Astrocyte (in vitro differentiated cells and primary cell): Measurements from ENCODE around the gene DNAJB6. TPM values are rescaled to one million over a fixed set of nuclear protein-coding genes. Genes with fewer than 3 reads are reported as not detected.

Experiments used
- DNase-seq: peaks from one replicate; pipeline ENCODE4 v3.0.0-alpha.2; 2010; ENCODE audit warnings: low read depth
- FAIRE-seq: peaks from 2 replicates; lab custom pipeline; 2011; peaks lifted over from hg19 to GRCh38; lab: Jason Lieb, UNC
- H2AFZ ChIP-seq: 2 replicates; pipeline ENCODE4 v1.6.0; 2012; ENCODE audit warnings: low read depth, low read length, inconsistent platforms
- H3K27ac ChIP-seq: 2 replicates; pipeline ENCODE4 v1.5.1; 2011; ENCODE audit warnings: low read depth, low read length, inconsistent platforms
- H3K27me3 ChIP-seq: 2 replicates; pipeline ENCODE4 v1.6.0; 2011; ENCODE audit warnings: low read length, inconsistent platforms; ENCODE audit not compliant: insufficient read depth
- H3K36me3 ChIP-seq: 2 replicates; pipeline ENCODE4 v1.5.1; 2011; ENCODE audit warnings: low read length, inconsistent platforms; ENCODE audit not compliant: insufficient read depth
- H3K4me1 ChIP-seq: 2 replicates; pipeline ENCODE4 v1.5.1; 2011; ENCODE audit warnings: low read length, inconsistent platforms; ENCODE audit not compliant: insufficient read depth
- H3K4me2 ChIP-seq: 2 replicates; pipeline ENCODE4 v1.6.0; 2012; ENCODE audit warnings: low read length, inconsistent platforms
- H3K4me3 ChIP-seq: 2 replicates; pipeline ENCODE4 v1.5.1; 2011; ENCODE audit warnings: low read depth, mild to moderate bottlenecking, low read length, inconsistent platforms; ENCODE audit not compliant: insufficient read depth
- H3K79me2 ChIP-seq: 2 replicates; pipeline ENCODE4 v1.6.0; 2012; ENCODE audit warnings: mild to moderate bottlenecking, low read length, inconsistent platforms; ENCODE audit not compliant: insufficient read depth
- H3K9ac ChIP-seq: 2 replicates; pipeline ENCODE4 v1.6.0; 2012; ENCODE audit warnings: mild to moderate bottlenecking, low read length, inconsistent platforms
- H3K9me3 ChIP-seq: 2 replicates; pipeline ENCODE4 v1.5.1; 2012; ENCODE audit warnings: low read depth, mild to moderate bottlenecking, low read length, inconsistent platforms; ENCODE audit not compliant: insufficient read depth
- H4K20me1 ChIP-seq: 2 replicates; pipeline ENCODE4 v1.6.0; 2012; ENCODE audit warnings: low read length, inconsistent platforms; ENCODE audit not compliant: insufficient read depth
- H3K27ac Mint-ChIP-seq: one replicate; pipeline ENCODE4 v1.8.0; 2021; ENCODE audit warnings: mild to moderate bottlenecking, mixed read lengths; ENCODE audit not compliant: unreplicated experiment
- H3K27me3 Mint-ChIP-seq: one replicate; pipeline ENCODE4 v1.8.0; 2021; ENCODE audit warnings: low read depth, mixed read lengths; ENCODE audit not compliant: unreplicated experiment
- H3K36me3 Mint-ChIP-seq: one replicate; pipeline ENCODE4 v1.8.0; 2021; ENCODE audit warnings: low read depth, mixed read lengths; ENCODE audit not compliant: unreplicated experiment
- H3K4me1 Mint-ChIP-seq: one replicate; pipeline ENCODE4 v1.8.0; 2021; ENCODE audit warnings: low read depth, mixed read lengths; ENCODE audit not compliant: unreplicated experiment
- H3K4me3 Mint-ChIP-seq: one replicate; pipeline ENCODE4 v1.8.0; 2021; ENCODE audit warnings: mild to moderate bottlenecking, moderate library complexity, mixed read lengths; ENCODE audit not compliant: unreplicated experiment
- H3K9me3 Mint-ChIP-seq: one replicate; pipeline ENCODE4 v1.8.0; 2021; ENCODE audit warnings: mild to moderate bottlenecking, mixed read lengths; ENCODE audit not compliant: unreplicated experiment
- CTCF ChIP-seq: IDR thresholded peaks from 2 replicates; pipeline ENCODE4 v1.5.1; 2011; ENCODE audit warnings: low read depth, mild to moderate bottlenecking, inconsistent platforms, low read length, moderate library complexity; ENCODE audit not compliant: insufficient read depth
- EZH2 ChIP-seq: IDR thresholded peaks from 2 replicates; pipeline ENCODE4 v1.6.1; 2012; ENCODE audit warnings: mild to moderate bottlenecking, low read length, inconsistent platforms; ENCODE audit not compliant: insufficient read depth
- total RNA-seq: library from RNA; stranded (reverse); gene quantifications from 2 replicates; pipeline ENCODE4 v1.2.1, GENCODE V29; 2021

The DNAJB6 gene
- total RNA-seq, 1 donor from 2014 or later: 179 TPM

GRCh38 chr7:157335236-157335635 is 1.6 kb upstream of the DNAJB6 start:
- Histone ChIP-seq H3K79me2 (peaks cover 36% of the 10 kb centered on the region), H3K4me1 (peaks cover 10% of the 10 kb centered on the region), H3K36me3 (no peaks in the 10 kb centered on the region), H3K9me3 (no peaks in the 10 kb centered on the region), H3K27me3 (no peaks in the 10 kb centered on the region), H4K20me1 (peaks cover 29% of the 10 kb centered on the region), H2AFZ (no peak overlapping the region), H3K27ac (no peak overlapping the region), H3K9ac (no peak overlapping the region), H3K4me3 (no peak overlapping the region), H3K4me2 (no peak overlapping the region)
- H3K36me3 Mint-ChIP-seq: no peaks in the 10 kb centered on the region
- peak overlapping the region; percentile 93 for H3K4me3 Mint-ChIP-seq
- FAIRE-seq (no peak), DNase-seq (no peak)
- H3K9me3 Mint-ChIP-seq: no peaks in the 10 kb centered on the region
- peaks cover 10% of the 10 kb centered on the region for H3K4me1 Mint-ChIP-seq
- no peak for TF ChIP-seq EZH2
- no peak for TF ChIP-seq CTCF
- H3K27me3 Mint-ChIP-seq: no peaks in the 10 kb centered on the region
- peak overlapping the region; percentile 18 for H3K27ac Mint-ChIP-seq

GRCh38 chr7:157335991-157336382 is 817 bp upstream of the DNAJB6 start:
- TF ChIP-seq CTCF (no peak), EZH2 (no peak)
- Histone ChIP-seq H3K4me2 (peak overlapping the region; percentile 87), H3K27me3 (no peaks in the 10 kb centered on the region), H3K79me2 (peaks cover 43% of the 10 kb centered on the region), H3K9me3 (no peaks in the 10 kb centered on the region), H4K20me1 (peaks cover 37% of the 10 kb centered on the region), H3K27ac (peak overlapping the region; percentile 92), H3K9ac (peak overlapping the region; percentile 93), H3K36me3 (no peaks in the 10 kb centered on the region), H3K4me1 (peaks cover 10% of the 10 kb centered on the region), H3K4me3 (peak overlapping the region; percentile 66), H2AFZ (peak overlapping the region; percentile 87)
- peaks cover 11% of the 10 kb centered on the region for H3K4me1 Mint-ChIP-seq
- FAIRE-seq: no peak
- H3K4me3 Mint-ChIP-seq: peak overlapping the region; percentile 93
- H3K36me3 Mint-ChIP-seq: no peaks in the 10 kb centered on the region
- no peaks in the 10 kb centered on the region for H3K27me3 Mint-ChIP-seq
- H3K27ac Mint-ChIP-seq: peak overlapping the region; percentile 55
- no peak for DNase-seq
- no peaks in the 10 kb centered on the region for H3K9me3 Mint-ChIP-seq

GRCh38 chr7:157337316-157338149 is 729 bp downstream of the DNAJB6 start:
- H3K79me2 ChIP-seq: peaks cover 59% of the 10 kb centered on the region
- no peaks in the 10 kb centered on the region for H3K36me3 Mint-ChIP-seq
- peaks cover 50% of the 10 kb centered on the region for H4K20me1 ChIP-seq

More at GRCh38 chr7:157337316-157338149, 729 bp downstream of the DNAJB6 start:
- no peaks in the 10 kb centered on the region for H3K9me3 Mint-ChIP-seq
- Histone ChIP-seq H3K27me3 (no peaks in the 10 kb centered on the region), H3K9ac (peak overlapping the region; percentile 93), H3K4me3 (peak overlapping the region; percentile 93), H3K36me3 (no peaks in the 10 kb centered on the region), H2AFZ (no peak overlapping the region), H3K9me3 (no peaks in the 10 kb centered on the region), H3K27ac (peak overlapping the region; percentile 92), H3K4me2 (peak overlapping the region; percentile 85), H3K4me1 (peaks cover 10% of the 10 kb centered on the region)
- peak overlapping the region; percentile 93 for H3K4me3 Mint-ChIP-seq
- H3K4me1 Mint-ChIP-seq: peaks cover 14% of the 10 kb centered on the region
- FAIRE-seq (no peak), DNase-seq (peak; percentile 49)
- H3K27me3 Mint-ChIP-seq: no peaks in the 10 kb centered on the region
- no peak for TF ChIP-seq CTCF
- no peak for TF ChIP-seq EZH2
- peak overlapping the region; percentile 96 for H3K27ac Mint-ChIP-seq
